Islet of Langerhans (tissue), 1 donor: ENCODE results near the gene KCNQ1OT1.
"Not testable (repeated sequence)": the region's sequence is repeated elsewhere in the genome, so short reads cannot be mapped to it uniquely, and the experiment has no call there.

Experiments
- FAIRE-seq: peaks from one replicate; lab custom pipeline; 2011; peaks lifted over from hg19 to GRCh38; lab: Jason Lieb, UNC

The KCNQ1OT1 gene

DNA sequence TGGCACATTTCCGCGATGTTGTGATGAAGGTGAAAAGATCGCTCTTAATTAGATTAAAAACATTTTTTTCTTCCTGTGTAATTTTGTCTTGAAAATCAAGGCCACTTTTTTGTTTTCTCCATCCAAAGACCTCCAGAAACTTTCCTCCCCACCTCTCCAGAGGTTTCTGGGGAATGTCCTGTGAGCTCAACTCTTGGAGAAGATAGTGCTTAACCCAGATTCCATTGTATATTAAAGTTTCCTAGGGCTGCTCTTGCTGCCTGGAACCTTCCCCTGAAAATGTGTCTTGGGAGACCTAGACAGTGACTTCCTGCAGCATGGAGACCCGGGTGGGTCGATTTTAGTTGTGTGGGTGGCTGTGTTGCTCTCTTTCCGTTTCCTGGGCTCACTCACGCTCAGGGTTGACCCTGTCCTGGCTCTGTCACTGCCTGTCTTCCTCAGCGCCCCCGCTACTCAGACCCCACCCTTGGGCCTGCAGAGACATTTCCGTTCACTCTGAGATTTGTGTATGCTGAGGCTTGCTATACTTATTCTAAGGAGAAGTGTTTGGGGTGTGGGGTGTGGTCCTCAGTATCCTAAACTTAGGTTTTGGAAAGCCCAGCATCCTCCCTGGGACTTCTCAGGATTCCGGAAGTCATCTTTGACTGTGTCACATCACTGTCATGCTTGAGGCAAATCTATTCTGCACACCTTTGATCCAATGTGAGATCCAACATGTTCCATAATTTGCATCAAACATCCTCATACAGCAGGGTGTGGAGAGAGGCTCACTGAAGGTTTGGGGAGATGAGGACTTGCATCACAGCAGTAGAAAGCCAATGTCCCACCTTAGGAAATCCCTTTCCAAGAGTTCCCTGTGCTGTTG lies 47.2 kb downstream of the KCNQ1OT1 start:
- no peak for FAIRE-seq

DNA sequence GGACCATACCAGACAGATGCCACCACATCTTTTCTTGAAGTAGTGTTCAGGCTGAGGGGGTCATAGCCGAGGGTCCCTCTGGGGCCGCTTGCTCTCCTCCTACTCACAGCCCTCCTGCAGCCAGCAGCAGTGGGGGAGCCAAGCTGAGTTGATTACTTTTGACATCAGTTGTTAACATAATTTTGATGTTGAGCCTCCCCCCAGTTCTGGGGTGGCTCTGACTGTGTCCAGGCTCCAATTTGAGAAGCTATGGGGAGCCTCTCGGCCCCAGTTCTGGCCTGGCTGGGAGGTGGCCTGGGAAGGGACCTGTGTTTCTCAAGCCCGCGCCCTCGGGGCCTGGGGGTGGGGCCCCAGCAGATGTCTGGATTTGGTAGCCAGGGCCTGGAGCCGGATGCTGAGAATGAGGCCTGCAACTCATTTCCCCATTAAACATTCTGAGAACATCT lies 47.9 kb downstream of the KCNQ1OT1 start:
- no peak for FAIRE-seq

- no peak for FAIRE-seq
These were observed 48.7 kb downstream of the KCNQ1OT1 start for GRCh38 chr11:2651054-2651617.

DNA sequence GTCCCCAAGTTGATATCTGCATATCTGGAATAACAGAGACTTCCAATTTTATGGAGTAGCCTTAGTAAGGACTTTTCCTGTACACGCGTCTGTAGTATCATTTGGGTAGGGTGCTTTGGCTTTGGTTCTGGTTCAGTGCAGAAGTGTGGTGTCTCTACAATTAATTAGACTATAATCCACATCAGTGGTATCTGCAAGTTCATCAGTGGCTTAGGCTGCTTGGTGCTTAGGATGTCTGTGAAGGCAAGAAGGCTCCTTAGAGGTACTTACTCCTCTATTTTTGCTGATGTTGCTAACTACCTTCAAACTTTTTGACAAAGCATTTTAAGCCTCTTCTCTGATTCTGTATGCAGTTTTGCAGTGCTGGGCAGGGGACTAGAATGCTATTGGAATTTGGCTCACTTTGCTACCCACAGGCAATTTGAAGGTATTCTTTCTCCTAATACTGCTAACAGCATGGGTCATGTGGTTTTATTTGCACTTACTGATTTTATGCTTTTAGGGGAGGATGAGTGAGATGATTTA lies 49.4 kb downstream of the KCNQ1OT1 start:
- FAIRE-seq = no peak

DNA sequence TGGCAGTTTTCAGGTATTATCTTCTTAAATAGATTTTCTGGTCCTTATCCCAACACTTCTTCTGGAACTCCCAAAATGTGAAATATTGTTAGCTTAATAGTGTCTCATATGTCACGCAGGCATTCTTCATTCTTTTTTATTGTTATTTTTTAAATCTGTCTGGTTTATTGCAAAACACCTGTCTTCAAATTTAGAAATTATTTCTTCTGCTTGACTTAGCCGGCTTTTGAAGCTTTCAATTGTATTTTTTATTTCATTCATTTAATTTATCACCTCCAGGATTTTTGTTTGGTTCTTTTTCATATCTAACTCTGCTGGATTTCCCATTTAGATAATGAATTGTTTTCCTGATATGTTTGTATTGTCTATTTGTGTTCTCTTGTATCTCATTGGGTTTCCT lies 49.9 kb downstream of the KCNQ1OT1 start:
- FAIRE-seq = no peak

GRCh38 chr11:2649400-2649799 lies 50.4 kb downstream of the KCNQ1OT1 start:
- no peak for FAIRE-seq

DNA sequence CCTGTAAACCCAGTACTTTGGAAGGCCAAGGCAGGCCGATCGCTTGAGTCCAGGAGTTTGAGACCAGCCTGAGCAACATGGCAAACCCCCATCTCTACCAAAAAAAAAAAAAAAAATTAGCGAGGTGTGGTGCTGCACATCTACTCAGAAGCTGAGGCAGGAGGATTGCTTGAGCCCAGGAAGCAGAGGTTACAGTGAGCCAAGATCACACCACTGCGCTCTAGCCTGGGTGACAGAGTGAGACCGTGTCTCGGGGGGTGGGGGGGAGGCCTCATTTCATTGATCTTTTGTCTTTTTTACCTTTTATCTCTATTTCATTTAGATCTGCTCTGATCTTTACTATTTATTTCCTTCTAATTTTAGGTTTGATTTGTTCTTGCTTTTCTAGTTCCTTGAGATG lies 51.8 kb downstream of the KCNQ1OT1 start:
- FAIRE-seq = no peak

GRCh38 chr11:2647167-2647566 lies 52.6 kb downstream of the KCNQ1OT1 start:
- FAIRE-seq = no peak

DNA sequence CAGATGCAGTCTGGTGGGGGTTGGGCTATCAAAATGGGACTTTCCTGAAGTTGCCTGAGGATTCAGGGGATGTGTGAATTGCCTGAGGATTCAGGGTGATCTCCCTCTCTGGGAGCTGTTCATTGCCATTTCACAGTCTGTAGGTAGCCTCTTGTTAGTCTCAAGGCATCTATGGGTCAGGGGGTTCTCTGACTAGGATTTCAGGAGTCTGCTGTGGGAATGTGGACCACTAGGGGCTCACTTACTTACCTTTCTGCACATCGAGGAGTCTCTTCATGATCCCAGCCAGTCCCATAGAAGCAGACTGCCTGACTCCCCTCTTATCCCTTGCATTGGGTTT lies 54.0 kb downstream of the KCNQ1OT1 start:
- FAIRE-seq = no peak

DNA sequence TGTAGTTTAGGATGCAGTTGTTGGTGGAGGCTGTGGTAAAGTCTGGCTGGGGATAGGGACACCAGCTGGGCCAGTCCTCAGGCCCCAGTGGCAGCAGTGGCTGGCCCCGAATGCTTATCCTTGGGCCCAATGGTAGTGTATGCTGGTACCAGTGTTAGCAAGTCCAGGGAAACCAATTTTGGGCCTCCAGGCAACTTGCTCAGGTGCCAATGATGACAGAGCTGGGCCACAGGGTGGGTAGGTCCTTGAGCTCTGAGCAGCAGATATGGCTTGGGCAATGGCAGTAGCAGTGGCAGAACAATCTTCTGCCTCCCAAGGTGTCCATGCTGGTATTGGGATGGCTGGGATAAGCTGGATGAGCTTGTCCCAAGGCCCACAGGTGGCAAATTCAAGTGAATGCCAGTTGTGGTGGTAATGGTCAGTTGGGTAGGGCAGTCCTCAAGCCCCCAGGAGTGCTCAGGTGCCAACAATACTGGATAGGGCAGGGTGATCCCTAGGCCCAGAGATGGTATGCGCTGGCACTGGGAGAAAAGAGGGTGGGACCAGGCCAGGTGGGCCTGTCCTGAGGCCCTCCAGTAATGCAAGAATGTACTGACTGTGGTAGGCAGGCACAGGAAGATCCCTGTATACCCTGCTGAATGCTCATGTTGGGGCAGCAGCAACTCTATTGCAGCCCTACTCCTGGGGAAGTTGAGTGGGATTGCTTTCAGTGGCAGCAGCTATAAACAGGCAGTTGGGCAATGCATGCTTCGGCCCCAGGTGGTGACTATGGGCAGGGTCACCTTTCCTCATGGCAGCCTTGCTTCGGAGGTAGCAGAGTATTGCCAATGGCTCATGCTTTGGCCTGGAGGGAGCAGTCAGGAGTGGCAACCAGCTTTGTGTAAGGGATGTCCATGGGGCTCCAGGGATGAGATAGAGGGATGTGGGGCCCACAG lies 54.7 kb downstream of the KCNQ1OT1 start:
- FAIRE-seq = no peak

DNA sequence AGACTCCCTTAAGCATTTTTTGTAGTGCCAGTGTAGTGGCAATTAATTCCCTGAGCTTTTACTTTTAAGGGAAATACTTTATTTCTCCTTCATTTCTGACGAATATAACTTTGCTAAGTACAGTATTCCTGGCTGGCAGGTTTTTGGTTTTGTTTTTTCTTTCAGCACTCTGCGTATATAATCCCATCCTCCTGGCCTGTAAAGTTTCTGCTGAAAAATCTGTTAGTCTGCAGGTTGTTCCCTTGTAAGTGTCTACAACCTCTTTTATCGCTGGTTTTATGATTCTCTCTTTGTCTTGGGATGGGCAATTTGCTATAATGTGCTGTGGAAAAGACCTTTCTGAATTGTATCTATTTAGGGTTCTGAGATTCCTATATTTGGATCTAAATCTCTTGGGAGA lies 56.0 kb downstream of the KCNQ1OT1 start:
- no peak for FAIRE-seq

DNA sequence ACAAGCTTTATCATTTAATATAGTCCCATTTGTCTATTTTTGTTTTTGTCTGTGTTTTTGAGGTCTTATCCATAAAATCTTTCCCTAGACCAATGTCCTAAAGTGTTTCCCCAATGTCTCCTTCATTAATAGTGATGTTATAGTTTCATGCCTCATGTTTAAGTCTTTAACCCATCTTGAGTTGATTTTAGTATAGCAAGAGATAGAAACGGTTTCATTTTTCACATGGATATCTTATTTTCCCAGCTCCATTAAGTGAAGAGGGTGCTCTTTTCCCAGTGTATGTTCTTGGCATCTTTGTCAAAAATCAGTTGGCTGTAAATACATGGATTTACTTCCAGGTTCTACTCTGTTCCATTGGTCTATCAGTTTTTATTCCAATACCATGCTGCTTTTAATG lies 58.2 kb downstream of the KCNQ1OT1 start:
- FAIRE-seq = no peak

GRCh38 chr11:2639763-2640162 lies 60.0 kb downstream of the KCNQ1OT1 start:
- not testable (repeated sequence) for FAIRE-seq

- no peak for FAIRE-seq
These were observed 68.6 kb downstream of the KCNQ1OT1 start for GRCh38 chr11:2631161-2631560.

- no peak for FAIRE-seq
These were observed 69.1 kb downstream of the KCNQ1OT1 start for GRCh38 chr11:2630679-2631078.

DNA sequence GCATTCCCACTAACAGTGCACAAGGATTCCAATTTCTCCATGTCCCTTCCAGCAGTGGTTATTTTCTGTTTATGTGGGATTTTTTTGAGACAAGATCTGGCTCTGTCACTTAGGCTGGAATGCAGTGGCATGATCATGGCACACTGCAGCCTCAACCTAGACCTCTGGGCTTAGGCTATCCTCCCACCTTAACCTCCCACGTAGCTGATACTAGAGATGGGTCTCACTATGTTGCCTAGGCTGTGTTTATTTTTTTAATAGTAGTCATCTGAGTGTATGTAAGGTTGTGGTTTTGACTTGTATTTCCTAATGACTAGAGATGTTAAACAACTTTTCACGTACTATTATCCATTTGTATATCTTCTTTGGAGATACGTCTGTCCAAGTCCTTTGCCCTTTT lies 74.6 kb downstream of the KCNQ1OT1 start:
- FAIRE-seq = no peak

GRCh38 chr11:2621894-2622293 lies 77.9 kb downstream of the KCNQ1OT1 start:
- no peak for FAIRE-seq

DNA sequence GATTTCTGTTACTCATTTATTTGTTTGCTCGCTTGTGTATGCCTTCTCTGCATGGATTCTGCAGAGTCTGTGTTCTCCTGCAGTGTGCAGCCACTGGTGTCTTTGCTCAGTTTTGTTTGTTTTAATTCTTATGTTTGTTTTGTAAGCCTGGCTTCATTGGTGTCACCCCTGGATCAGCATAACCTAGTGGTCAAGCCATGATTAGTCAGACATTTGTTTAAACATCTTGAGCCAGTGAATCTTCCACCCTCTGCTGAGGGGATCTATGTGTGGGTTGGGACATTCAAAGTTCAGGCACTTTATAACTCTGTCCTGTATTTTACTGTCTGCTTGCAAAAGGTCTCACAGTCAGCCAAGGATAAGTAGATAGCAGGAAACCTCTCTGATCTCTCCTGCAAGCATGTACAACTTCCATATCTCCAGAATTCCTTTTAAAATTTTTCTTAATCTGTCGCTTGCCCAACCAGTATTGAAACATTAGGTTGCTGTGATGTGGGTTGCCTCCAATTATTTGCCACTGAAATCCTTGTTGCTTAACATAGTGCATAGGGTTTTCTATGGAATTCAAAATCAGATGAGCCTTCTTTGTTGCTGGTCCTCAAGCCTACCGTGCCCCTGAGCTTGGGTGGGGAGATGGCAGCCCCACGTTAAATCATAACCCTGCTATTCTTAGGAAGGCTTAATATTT lies 86.8 kb downstream of the KCNQ1OT1 start:
- peak; percentile 21 for FAIRE-seq

- FAIRE-seq = no peak
These were observed 90.4 kb downstream of the KCNQ1OT1 start for GRCh38 chr11:2609345-2609744.

DNA sequence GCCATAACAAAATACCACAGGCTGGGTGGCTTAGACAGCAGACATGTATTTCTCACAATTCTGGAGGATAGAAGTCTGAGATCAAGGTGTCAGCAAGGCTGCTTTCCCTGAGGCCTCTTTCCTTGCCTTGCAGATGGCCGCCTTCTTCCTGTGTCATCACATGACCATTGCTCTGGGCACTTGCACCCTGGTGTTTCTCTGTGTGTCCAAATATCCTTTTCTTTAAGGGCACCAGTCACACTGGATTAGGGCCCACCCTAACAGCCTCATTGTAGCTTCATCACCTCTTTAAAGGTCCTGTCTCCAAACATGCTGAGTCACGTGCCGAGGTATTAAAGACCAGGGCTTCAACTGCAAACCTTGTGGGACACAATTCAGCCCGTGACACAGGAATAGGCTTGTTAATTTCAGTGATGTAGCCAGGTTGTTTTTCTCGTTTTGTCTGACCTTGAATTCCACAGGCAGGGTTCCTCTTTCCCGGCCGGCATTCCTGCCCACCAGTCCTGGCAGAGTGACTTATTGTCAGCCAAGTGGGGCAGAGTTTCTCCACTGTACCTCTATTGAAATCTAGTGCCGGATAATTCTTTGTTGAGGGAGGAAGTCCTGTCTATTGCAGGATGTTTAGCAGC lies 100.1 kb downstream of the KCNQ1OT1 start:
- FAIRE-seq = no peak

GRCh38 chr11:2595204-2595603 lies 104.6 kb downstream of the KCNQ1OT1 start:
- FAIRE-seq = no peak

- FAIRE-seq = no peak
These were observed 105.5 kb downstream of the KCNQ1OT1 start for GRCh38 chr11:2594267-2594666.
